ENCODE measurements around the gene TMC3. TPM values are rescaled to one million over a fixed set of nuclear protein-coding genes. Genes with fewer than 3 reads are reported as not detected.

TMC3 gene
- total RNA-seq, 2 donors from 2014 or later, result not detected

- TF ChIP-seq CTCF (IDR thresholded peaks at IDR 0.05), result no peak
- no peaks in the 10 kb centered on the region for H3K4me1 ChIP-seq
- H3K36me3 ChIP-seq, result no peaks in the 10 kb centered on the region
- DNase-seq (ENCODE audit: low spot score), result no peak
- no peaks in the 10 kb centered on the region for H3K27me3 ChIP-seq
- no peaks in the 10 kb centered on the region for H3K9me3 ChIP-seq
- H3K4me3 ChIP-seq, result no peak overlapping the region
- no peak overlapping the region for H3K27ac ChIP-seq
Measured at GRCh38 chr15:81361891-81362290, 12.1 kb downstream of the TMC3 start.

- Histone ChIP-seq H3K27ac (no peak overlapping the region), H3K27me3 (no peaks in the 10 kb centered on the region), H3K4me3 (no peak overlapping the region), H3K36me3 (no peaks in the 10 kb centered on the region), H3K4me1 (no peaks in the 10 kb centered on the region), H3K9me3 (no peaks in the 10 kb centered on the region)
- no peak for TF ChIP-seq CTCF (IDR thresholded peaks at IDR 0.05)
- no peak for DNase-seq (ENCODE audit: low spot score)
Measured at GRCh38 chr15:81360491-81360890, 13.5 kb downstream of the TMC3 start.

- Histone ChIP-seq H3K9me3 (no peaks in the 10 kb centered on the region), H3K27me3 (no peaks in the 10 kb centered on the region), H3K27ac (no peak overlapping the region), H3K4me3 (no peak overlapping the region), H3K36me3 (no peaks in the 10 kb centered on the region), H3K4me1 (no peaks in the 10 kb centered on the region)
- TF ChIP-seq CTCF (IDR thresholded peaks at IDR 0.05), result no peak
- DNase-seq (ENCODE audit: low spot score), result no peak
Measured at GRCh38 chr15:81358248-81358647, 15.8 kb downstream of the TMC3 start.

GRCh38 chr15:81357180-81357686 is 16.8 kb downstream of the TMC3 start:
- Histone ChIP-seq H3K27me3 (no peaks in the 10 kb centered on the region), H3K4me1 (no peaks in the 10 kb centered on the region), H3K36me3 (no peaks in the 10 kb centered on the region), H3K27ac (no peak overlapping the region), H3K4me3 (no peak overlapping the region), H3K9me3 (no peaks in the 10 kb centered on the region)
- no peak for DNase-seq (ENCODE audit: low spot score)
- no peak for TF ChIP-seq CTCF (IDR thresholded peaks at IDR 0.05)

GRCh38 chr15:81356252-81356651 is 17.8 kb downstream of the TMC3 start:
- no peak for TF ChIP-seq CTCF (IDR thresholded peaks at IDR 0.05)
- no peaks in the 10 kb centered on the region for H3K4me1 ChIP-seq
- H3K4me3 ChIP-seq, result no peak overlapping the region
- H3K9me3 ChIP-seq, result no peaks in the 10 kb centered on the region
- H3K27ac ChIP-seq, result no peak overlapping the region
- H3K27me3 ChIP-seq, result no peaks in the 10 kb centered on the region
- no peaks in the 10 kb centered on the region for H3K36me3 ChIP-seq
- DNase-seq (ENCODE audit: low spot score), result no peak

- H3K9me3 ChIP-seq, result no peaks in the 10 kb centered on the region
- no peaks in the 10 kb centered on the region for H3K27me3 ChIP-seq
- H3K4me1 ChIP-seq, result no peaks in the 10 kb centered on the region
- TF ChIP-seq CTCF (IDR thresholded peaks at IDR 0.05), result no peak
- DNase-seq (ENCODE audit: low spot score), result no peak
- H3K27ac ChIP-seq, result no peak overlapping the region
- H3K4me3 ChIP-seq, result no peak overlapping the region
- H3K36me3 ChIP-seq, result no peaks in the 10 kb centered on the region
Measured at GRCh38 chr15:81351651-81352050, 22.4 kb downstream of the TMC3 start.

Measured in right atrium auricular region (tissue), 2 donors.